Lower leg skin (tissue), 3 donors: ENCODE measurements around the gene PXMP2.

Source experiments
- CTCF ChIP-seq, 3 donors: fragments of 450-650 bp; IDR thresholded peaks; one replicate each; pipeline ENCODE4 v1.5.1; 2016; ENCODE audit warnings: antibody characterized with exemption in 3 of 3, mild to moderate bottlenecking in 3 of 3, moderate library complexity in 2 of 3
- POLR2A ChIP-seq, 2 donors: fragments of 450-650 bp; IDR thresholded peaks; one replicate each; pipeline ENCODE4 v1.6.1; 2016 to 2017; ENCODE audit warnings: antibody characterized with exemption in 2 of 2, mild to moderate bottlenecking in 1 of 2, moderate library complexity in 1 of 2

DNA sequence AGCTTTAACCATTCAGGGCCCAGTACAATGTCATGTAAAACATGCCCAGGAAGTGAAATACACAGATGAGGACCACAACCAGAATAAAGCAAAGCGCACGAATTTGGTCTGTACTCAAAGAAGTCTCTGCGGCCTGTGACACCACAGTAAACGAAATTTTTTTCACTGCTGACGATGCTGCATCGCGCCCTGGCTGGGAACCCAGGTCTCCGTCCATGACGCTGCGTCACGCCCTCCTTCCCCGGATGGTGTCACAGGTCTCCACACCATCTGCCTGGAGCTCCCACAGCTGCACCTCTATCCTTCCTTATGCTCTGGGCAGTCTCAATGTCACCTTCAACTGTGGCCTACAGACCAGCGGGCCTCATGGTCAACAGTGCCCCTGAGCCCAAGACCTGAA is 56.4 kb downstream of the PXMP2 start:
- TF ChIP-seq POLR2A (IDR thresholded peaks at IDR 0.05) (no peak), CTCF (IDR thresholded peaks at IDR 0.05) (no peak)
